Astrocyte of the cerebellum (primary cell): ENCODE results near the gene NCR2.
"Not testable (repeated sequence)": the region's sequence is repeated elsewhere in the genome, so short reads cannot be mapped to it uniquely, and the experiment has no call there.

ENCODE experiments used
- DNase-seq: peaks from one replicate; pipeline ENCODE4 v3.0.0-alpha.2; 2011; ENCODE audit warnings: low read depth
- H3K4me3 ChIP-seq: 2 replicates; pipeline ENCODE4 v1.5.1; 2011; ENCODE audit warnings: mild to moderate bottlenecking, low read depth, low read length, moderate library complexity
- CTCF ChIP-seq: IDR thresholded peaks from 2 replicates; pipeline ENCODE4 v1.5.1; 2012; ENCODE audit warnings: low read length, low read depth, moderate library complexity, mild to moderate bottlenecking; ENCODE audit errors: missing control alignments
- in situ Hi-C: cut with HindIII; loops from 2 replicates; pipeline ENCODE4 v1.10.0; 2017; ENCODE audit warnings: low sequenced_read_pairs

Gene NCR2

GRCh38 chr6:41294214-41294872 lies 41.1 kb upstream of the NCR2 start:
- TF ChIP-seq CTCF, result no peak
- in situ Hi-C loops, result no loop called here
- DNase-seq, result no peak
- no peak overlapping the region for H3K4me3 ChIP-seq

GRCh38 chr6:41297248-41297647 lies 38.2 kb upstream of the NCR2 start:
- DNase-seq, H3K4me3 ChIP-seq, in situ Hi-C loops: not testable (repeated sequence)

- no peak for TF ChIP-seq CTCF
- H3K4me3 ChIP-seq, result no peak overlapping the region
- no peak for DNase-seq
- in situ Hi-C loops, result no loop called here
Measured at GRCh38 chr6:41298785-41299502, 36.5 kb upstream of the NCR2 start.

GRCh38 chr6:41302638-41303037 lies 32.8 kb upstream of the NCR2 start:
- TF ChIP-seq CTCF, result no peak
- no peak overlapping the region for H3K4me3 ChIP-seq
- DNase-seq, result no peak
- in situ Hi-C loops, result no loop called here

- in situ Hi-C loops, result no loop called here
- TF ChIP-seq CTCF, result peak; percentile 66
- H3K4me3 ChIP-seq, result no peak overlapping the region
- DNase-seq, result peak; percentile 29
Measured at GRCh38 chr6:41306187-41306854, 29.1 kb upstream of the NCR2 start.

GRCh38 chr6:41315203-41315602 lies 20.2 kb upstream of the NCR2 start:
- H3K4me3 ChIP-seq, result no peak overlapping the region
- no peak for TF ChIP-seq CTCF
- in situ Hi-C loops, result no loop called here
- DNase-seq, result no peak
